ENCODE results near the gene RICTOR.
"Not testable (repeated sequence)": the region's sequence is repeated elsewhere in the genome, so short reads cannot be mapped to it uniquely, and the experiment has no call there.

RICTOR gene

GRCh38 chr5:39017504-39017903 is 56.7 kb downstream of the RICTOR start:
- in situ Hi-C loops (cut with MboI; ENCODE audit: low sequenced_read_pairs, unreplicated experiment) = no loop called here
- no peak for TF ChIP-seq CTCF (IDR thresholded peaks at IDR 0.05; ENCODE audit: borderline replicate concordance, control extremely low read depth, extremely low read depth, insufficient read depth, missing control alignments)
- no peak for DNase-seq (ENCODE audit: low spot score)

- in situ Hi-C loops (cut with MboI; ENCODE audit: low sequenced_read_pairs, unreplicated experiment) = no loop called here
- no peak for TF ChIP-seq CTCF (IDR thresholded peaks at IDR 0.05; ENCODE audit: borderline replicate concordance, control extremely low read depth, extremely low read depth, insufficient read depth, missing control alignments)
- DNase-seq (ENCODE audit: low spot score) = no peak
Measured at GRCh38 chr5:39016587-39017275, 57.5 kb downstream of the RICTOR start.

GRCh38 chr5:39015743-39016586 is 58.2 kb downstream of the RICTOR start:
- TF ChIP-seq CTCF (IDR thresholded peaks at IDR 0.05; ENCODE audit: borderline replicate concordance, control extremely low read depth, extremely low read depth, insufficient read depth, missing control alignments) = no peak
- in situ Hi-C loops (cut with MboI; ENCODE audit: low sequenced_read_pairs, unreplicated experiment) = no loop called here
- no peak for DNase-seq (ENCODE audit: low spot score)

- no peak for TF ChIP-seq CTCF (IDR thresholded peaks at IDR 0.05; ENCODE audit: borderline replicate concordance, control extremely low read depth, extremely low read depth, insufficient read depth, missing control alignments)
- in situ Hi-C loops (cut with MboI; ENCODE audit: low sequenced_read_pairs, unreplicated experiment) = no loop called here
- DNase-seq (ENCODE audit: low spot score) = no peak
Measured at GRCh38 chr5:39014561-39014960, 59.6 kb downstream of the RICTOR start.

- TF ChIP-seq CTCF (IDR thresholded peaks at IDR 0.05; ENCODE audit: borderline replicate concordance, control extremely low read depth, extremely low read depth, insufficient read depth, missing control alignments) = no peak
- DNase-seq (ENCODE audit: low spot score) = no peak
- in situ Hi-C loops (cut with MboI; ENCODE audit: low sequenced_read_pairs, unreplicated experiment) = no loop called here
Measured at GRCh38 chr5:39013938-39014337, 60.3 kb downstream of the RICTOR start.

- in situ Hi-C loops (cut with MboI; ENCODE audit: low sequenced_read_pairs, unreplicated experiment); DNase-seq (ENCODE audit: low spot score): not testable (repeated sequence)
Measured at GRCh38 chr5:39010958-39011357, 63.2 kb downstream of the RICTOR start.

GRCh38 chr5:39009981-39010380 is 64.2 kb downstream of the RICTOR start:
- in situ Hi-C loops (cut with MboI; ENCODE audit: low sequenced_read_pairs, unreplicated experiment) = no loop called here
- no peak for DNase-seq (ENCODE audit: low spot score)
- TF ChIP-seq CTCF (IDR thresholded peaks at IDR 0.05; ENCODE audit: borderline replicate concordance, control extremely low read depth, extremely low read depth, insufficient read depth, missing control alignments) = no peak

All from GM13976 (cell line).